ENCODE data around the gene TMEM178B.

GRCh38 chr7:141290365-141290764 is 216.5 kb downstream of the TMEM178B start:
- TF ChIP-seq CTCF (IDR thresholded peaks at IDR 0.05), result no peak
- TF ChIP-seq FOSL2 (IDR thresholded peaks at IDR 0.05; ENCODE audit: borderline replicate concordance, low read depth), result no peak
- TF ChIP-seq MAX (IDR thresholded peaks at IDR 0.05; ENCODE audit: low read depth), result no peak
- TF ChIP-seq USF1 (IDR thresholded peaks at IDR 0.05; ENCODE audit: borderline replicate concordance, low read depth), result no peak
- TF ChIP-seq RXRA (IDR thresholded peaks at IDR 0.05; ENCODE audit: borderline replicate concordance, low read depth), result no peak
- no peak for TF ChIP-seq ELF1 (IDR thresholded peaks at IDR 0.05)
- no peak for TF ChIP-seq RAD21 (IDR thresholded peaks at IDR 0.05; ENCODE audit: low read length)

Data from SK-N-SH (cell line).